Kidney epithelial cell (primary cell): Measurements from ENCODE around the gene MAGI1. TPM values are rescaled to one million over a fixed set of nuclear protein-coding genes. Genes with fewer than 3 reads are reported as not detected.

Source experiments
- DNase-seq: peaks from one replicate; pipeline ENCODE4 v3.0.0-alpha.2; 2010; ENCODE audit warnings: low read depth
- H3K27me3 ChIP-seq: 2 replicates; pipeline ENCODE4 v1.6.0; 2011; ENCODE audit warnings: low read length; ENCODE audit not compliant: control insufficient read depth, insufficient read depth
- H3K36me3 ChIP-seq: 2 replicates; pipeline ENCODE4 v1.5.1; 2011; ENCODE audit warnings: low read length; ENCODE audit not compliant: control insufficient read depth, insufficient read depth
- H3K4me3 ChIP-seq: 2 replicates; pipeline ENCODE4 v1.5.1; 2011; ENCODE audit warnings: low read depth, mild to moderate bottlenecking, control low read depth, low read length
- total RNA-seq: library from RNA; depleted of rRNA; stranded (reverse); fragments of >200 nt; gene quantifications from 2 replicates; pipeline ENCODE4 v1.2.3, GENCODE V29; 2015
- TF ChIP-seq, protein P1 (sequence below): IDR thresholded peaks from 2 replicates; pipeline ENCODE4 v1.5.1; 2011; ENCODE audit warnings: mild to moderate bottlenecking, moderate library complexity, low read length, control low read depth, inconsistent platforms; ENCODE audit not compliant: insufficient read depth, poor library complexity, severe bottlenecking

The MAGI1 gene
- total RNA-seq, 1 donor from 2014 or later = 15.8 TPM

DNA sequence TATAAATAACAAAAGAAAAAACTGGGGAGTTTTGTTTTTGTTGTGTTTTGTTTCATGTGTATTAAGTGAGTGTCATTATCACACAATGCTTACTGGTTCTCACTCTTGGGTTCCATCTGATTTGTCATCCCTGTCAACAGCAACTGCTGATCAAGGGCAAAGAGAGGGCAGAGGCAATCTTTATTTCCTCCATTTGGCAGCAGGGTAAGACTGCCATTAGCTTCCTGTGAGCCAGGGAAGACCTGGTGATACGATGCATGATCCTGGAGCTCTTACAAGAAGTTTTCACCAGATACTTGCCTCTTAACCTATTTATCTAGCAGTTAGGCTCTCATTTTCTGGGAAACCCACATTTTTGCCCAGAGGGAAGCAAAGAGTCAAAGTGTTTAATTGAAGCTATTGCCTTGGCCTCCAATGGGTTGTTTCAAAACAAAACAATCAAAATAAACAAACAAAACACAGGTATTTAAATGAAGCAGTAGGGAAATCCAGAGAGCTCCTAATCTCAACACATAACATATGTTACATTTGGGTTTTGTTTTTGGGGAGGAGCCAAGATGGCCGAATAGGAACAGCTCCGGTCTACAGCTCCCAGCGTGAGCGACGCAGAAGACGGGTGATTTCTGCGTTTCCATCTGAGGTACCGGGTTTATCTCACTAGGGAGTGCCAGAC, 529.8 kb downstream of the MAGI1 start:
- DNase-seq = no peak
- no peaks in the 10 kb centered on the region for H3K36me3 ChIP-seq
- TF ChIP-seq, protein P1, sequence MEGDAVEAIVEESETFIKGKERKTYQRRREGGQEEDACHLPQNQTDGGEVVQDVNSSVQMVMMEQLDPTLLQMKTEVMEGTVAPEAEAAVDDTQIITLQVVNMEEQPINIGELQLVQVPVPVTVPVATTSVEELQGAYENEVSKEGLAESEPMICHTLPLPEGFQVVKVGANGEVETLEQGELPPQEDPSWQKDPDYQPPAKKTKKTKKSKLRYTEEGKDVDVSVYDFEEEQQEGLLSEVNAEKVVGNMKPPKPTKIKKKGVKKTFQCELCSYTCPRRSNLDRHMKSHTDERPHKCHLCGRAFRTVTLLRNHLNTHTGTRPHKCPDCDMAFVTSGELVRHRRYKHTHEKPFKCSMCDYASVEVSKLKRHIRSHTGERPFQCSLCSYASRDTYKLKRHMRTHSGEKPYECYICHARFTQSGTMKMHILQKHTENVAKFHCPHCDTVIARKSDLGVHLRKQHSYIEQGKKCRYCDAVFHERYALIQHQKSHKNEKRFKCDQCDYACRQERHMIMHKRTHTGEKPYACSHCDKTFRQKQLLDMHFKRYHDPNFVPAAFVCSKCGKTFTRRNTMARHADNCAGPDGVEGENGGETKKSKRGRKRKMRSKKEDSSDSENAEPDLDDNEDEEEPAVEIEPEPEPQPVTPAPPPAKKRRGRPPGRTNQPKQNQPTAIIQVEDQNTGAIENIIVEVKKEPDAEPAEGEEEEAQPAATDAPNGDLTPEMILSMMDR = no peak
- no peak overlapping the region for H3K4me3 ChIP-seq
- H3K27me3 ChIP-seq = no peaks in the 10 kb centered on the region

DNA sequence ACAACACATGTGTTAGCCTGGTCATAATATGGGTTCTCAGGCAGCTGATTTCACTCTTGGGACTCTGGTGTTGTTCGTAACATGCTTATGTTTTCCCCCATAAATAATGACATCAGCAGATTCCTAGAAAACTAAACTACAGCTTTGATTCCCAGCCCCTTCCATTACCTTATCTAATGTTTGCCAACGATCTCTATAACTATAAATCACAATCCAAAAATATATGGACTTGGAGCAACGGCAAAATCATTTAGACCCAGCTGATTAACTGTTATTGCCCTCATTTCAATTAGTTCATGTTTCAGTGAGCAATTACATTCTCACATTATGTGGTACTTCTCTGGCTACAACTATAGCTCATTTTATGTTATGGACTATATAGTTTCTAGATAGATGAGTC, 531.3 kb downstream of the MAGI1 start:
- H3K27me3 ChIP-seq = no peaks in the 10 kb centered on the region
- no peaks in the 10 kb centered on the region for H3K36me3 ChIP-seq
- TF ChIP-seq, protein P1 = no peak
- no peak for DNase-seq
- H3K4me3 ChIP-seq = no peak overlapping the region

DNA sequence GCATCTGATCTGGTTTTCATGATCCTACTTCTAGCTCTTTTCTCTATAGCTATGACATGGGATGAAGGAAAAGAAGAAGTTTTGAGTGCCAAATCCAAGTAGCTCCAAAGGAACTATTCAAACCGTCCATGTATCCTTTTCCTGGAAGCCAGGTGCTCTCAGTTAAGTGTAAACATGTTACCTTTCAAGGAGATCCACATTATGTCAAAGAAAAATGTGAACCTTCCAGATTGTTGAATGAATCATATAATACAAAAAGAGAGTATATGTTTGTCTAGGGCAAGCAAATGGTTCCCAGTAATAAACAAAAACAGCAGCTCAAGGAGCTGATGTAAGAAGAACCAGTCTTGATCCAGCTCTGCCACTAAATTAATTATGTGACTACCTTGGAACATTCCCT, 534.9 kb downstream of the MAGI1 start:
- H3K36me3 ChIP-seq = no peaks in the 10 kb centered on the region
- no peak for DNase-seq
- no peak overlapping the region for H3K4me3 ChIP-seq
- TF ChIP-seq, protein P1 = no peak
- no peaks in the 10 kb centered on the region for H3K27me3 ChIP-seq

DNA sequence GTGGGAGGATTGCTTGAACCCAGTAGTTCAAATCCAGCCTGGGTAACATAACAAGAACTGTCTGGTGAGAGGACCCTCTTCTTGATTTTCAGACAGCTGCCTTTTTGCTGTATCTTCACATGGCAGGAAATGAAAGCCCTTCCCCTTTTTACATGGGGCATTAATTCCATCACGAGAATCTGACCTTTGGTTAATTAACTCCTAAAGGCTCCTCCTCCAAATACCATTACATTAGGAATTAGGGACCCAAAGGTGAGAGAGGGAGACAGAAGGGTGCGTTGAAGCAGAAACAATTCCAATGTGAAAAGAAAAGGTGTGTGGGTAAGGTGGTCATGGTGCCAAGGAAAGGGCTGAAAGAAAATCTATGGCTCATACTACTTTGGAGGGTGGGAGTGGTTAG, 536.2 kb downstream of the MAGI1 start:
- DNase-seq = no peak
- no peaks in the 10 kb centered on the region for H3K36me3 ChIP-seq
- TF ChIP-seq, protein P1 = no peak
- H3K27me3 ChIP-seq = no peaks in the 10 kb centered on the region
- H3K4me3 ChIP-seq = no peak overlapping the region

DNA sequence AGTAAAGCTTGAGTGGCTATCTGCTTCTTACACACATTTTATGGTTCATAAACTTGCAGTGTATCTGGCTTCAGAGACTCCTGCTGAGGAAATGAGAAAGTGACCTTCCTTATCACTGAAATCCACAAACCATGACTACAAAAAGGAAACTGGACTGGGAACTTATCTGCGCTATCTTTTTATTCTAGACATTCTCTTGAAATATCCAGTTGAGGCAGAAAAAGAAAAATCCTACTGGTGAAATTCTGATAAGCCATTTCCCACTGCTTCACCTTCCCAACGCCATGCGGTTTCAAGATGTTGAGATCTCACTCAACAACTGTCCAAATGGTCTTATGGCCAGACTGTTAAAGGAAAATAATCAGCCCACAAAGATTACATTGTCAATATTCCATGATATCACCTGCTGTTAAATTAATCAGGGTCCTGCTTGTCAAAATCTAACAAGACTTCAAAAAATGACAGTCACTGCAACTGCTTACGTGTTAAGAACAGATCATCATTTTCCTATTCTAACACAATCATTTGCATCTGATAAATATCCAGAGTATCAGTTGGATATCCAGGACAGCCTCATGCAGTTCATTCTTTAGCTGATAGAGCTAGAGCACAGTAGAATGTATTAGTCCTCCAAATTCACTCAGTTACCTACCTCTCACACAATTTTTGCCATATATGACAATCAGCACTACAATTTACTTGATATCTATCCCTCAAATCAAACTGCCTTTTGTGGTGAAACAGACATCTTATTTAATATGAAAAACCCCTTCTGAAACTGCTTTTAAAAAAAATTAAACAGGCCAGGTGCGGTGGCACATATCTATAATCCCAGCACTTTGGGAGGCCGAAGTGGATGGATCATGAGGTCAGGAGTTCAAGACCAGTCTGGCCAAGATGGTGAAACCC, 538.1 kb downstream of the MAGI1 start:
- Histone ChIP-seq H3K27me3 (no peaks in the 10 kb centered on the region), H3K4me3 (no peak overlapping the region), H3K36me3 (no peaks in the 10 kb centered on the region)
- TF ChIP-seq, protein P1 = no peak
- no peak for DNase-seq

DNA sequence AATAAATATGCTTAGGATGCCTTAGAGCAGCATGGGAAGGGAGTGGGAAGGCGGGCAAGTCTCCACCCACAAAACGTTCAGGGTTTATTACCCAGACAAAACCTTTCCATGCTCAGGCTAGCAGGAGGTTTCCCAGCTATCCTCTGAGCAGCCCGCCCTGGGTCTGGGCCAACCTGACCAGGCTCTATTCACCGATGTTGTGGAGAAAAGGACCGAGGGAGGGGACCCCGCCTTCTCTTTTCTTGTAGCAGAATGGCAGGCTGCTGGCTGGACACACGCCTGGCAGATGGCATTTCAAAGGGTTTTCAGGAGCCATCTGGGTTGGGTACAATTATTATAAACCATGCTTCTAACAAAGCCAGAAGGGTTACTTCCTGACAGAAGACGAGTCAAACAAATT, 540.9 kb downstream of the MAGI1 start:
- Histone ChIP-seq H3K27me3 (no peaks in the 10 kb centered on the region), H3K4me3 (no peak overlapping the region), H3K36me3 (no peaks in the 10 kb centered on the region)
- no peak for DNase-seq
- TF ChIP-seq, protein P1 = no peak
